HFF-Myc (cell line): Measurements from ENCODE around the gene NR3C2.

Experiments
- DNase-seq: peaks from one replicate; pipeline ENCODE4 v3.0.0-alpha.2; 2011; ENCODE audit warnings: low read depth; ENCODE audit errors: extremely low read depth
- H3K4me3 ChIP-seq: replicated peaks from 2 replicates; pipeline ENCODE4 v1.5.1; 2011; ENCODE audit warnings: low read depth, mild to moderate bottlenecking, control low read depth, low read length
- CTCF ChIP-seq: IDR thresholded peaks from 2 replicates; pipeline ENCODE4 v1.5.1; 2012; ENCODE audit warnings: mild to moderate bottlenecking, low read depth, low read length, control low read depth; ENCODE audit errors: missing control alignments

The NR3C2 gene

GRCh38 chr4:148359769-148360168 is 82.4 kb downstream of the NR3C2 start:
- DNase-seq = no peak
- no peak overlapping the region for H3K4me3 ChIP-seq
- TF ChIP-seq CTCF = no peak

GRCh38 chr4:148355442-148356123 is 86.6 kb downstream of the NR3C2 start:
- no peak for DNase-seq
- no peak for TF ChIP-seq CTCF
- no peak overlapping the region for H3K4me3 ChIP-seq

DNA sequence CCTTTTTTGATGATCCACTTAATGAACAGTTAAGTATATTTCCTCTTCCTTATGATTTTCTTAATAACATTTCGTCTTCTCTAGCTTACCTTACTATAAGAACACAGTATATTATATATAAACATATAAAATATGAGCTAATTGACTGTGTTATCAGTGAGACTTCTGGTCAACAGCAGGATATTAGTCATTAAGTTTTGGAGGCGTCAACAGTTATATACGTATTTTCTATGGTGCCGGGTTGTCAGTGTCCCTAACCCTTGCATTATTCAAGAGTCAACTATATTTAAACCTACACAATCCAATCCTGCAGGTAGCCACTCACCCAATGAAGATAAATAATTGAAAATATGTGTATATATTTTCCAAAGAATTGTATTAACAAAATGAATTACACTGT is 88.0 kb downstream of the NR3C2 start:
- no peak for DNase-seq
- TF ChIP-seq CTCF = no peak
- H3K4me3 ChIP-seq = no peak overlapping the region

GRCh38 chr4:148353571-148353970 is 88.6 kb downstream of the NR3C2 start:
- no peak overlapping the region for H3K4me3 ChIP-seq
- no peak for TF ChIP-seq CTCF
- no peak for DNase-seq

GRCh38 chr4:148349153-148349552 is 93.1 kb downstream of the NR3C2 start:
- no peak for TF ChIP-seq CTCF
- H3K4me3 ChIP-seq = no peak overlapping the region
- DNase-seq = no peak

- DNase-seq = no peak
- TF ChIP-seq CTCF = no peak
- H3K4me3 ChIP-seq = no peak overlapping the region
These were observed 95.6 kb downstream of the NR3C2 start for GRCh38 chr4:148346657-148347056.

DNA sequence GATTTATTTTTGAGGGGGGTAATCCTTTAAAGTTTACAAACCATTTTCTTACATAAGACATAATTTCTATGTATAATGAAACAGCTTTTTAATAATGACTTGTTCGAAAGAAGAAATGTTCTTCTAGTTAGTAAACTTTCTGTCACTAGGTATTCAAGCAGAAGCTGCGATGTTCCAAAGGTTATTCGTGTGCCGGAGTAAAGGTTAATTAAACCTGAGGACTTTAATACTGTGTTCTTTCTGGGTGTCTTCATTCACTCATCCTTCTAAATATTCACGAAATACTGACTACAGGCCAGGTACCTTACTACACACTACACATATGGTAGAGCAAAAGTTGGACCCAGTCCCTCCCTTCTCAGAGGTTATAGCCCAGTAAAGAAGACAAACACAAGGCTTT is 96.7 kb downstream of the NR3C2 start:
- DNase-seq = no peak

More for the DNA sequence above, 96.7 kb downstream of the NR3C2 start:
- no peak for TF ChIP-seq CTCF
- no peak overlapping the region for H3K4me3 ChIP-seq
